Measurements from ENCODE around the gene HAL.

GRCh38 chr12:95943330-95943842 lies 52.8 kb downstream of the HAL start, which contains the start of gene AMDHD1:
- no peak for TF ChIP-seq POLR2A (IDR thresholded peaks at IDR 0.05; ENCODE audit: low read depth, low read length)
- peak; percentile 26 for TF ChIP-seq CTCF (conservative IDR thresholded peaks at IDR 0.05; ENCODE audit: low read depth, low read length)
- no peak for TF ChIP-seq SMC3 (IDR thresholded peaks at IDR 0.05; ENCODE audit: low read depth, low read length)
- no peak for TF ChIP-seq USF2 (IDR thresholded peaks at IDR 0.05; ENCODE audit: low read depth, low read length)
- TF ChIP-seq RFX5 (IDR thresholded peaks at IDR 0.05; ENCODE audit: low read depth, low read length): no peak
